Measurements from ENCODE around the gene FBXO40. TPM values are rescaled to one million over a fixed set of nuclear protein-coding genes. Genes with fewer than 3 reads are reported as not detected.

Gene FBXO40
- total RNA-seq, 6 experiments from 2014 or later, result not detected

- Mint-ChIP-seq H3K36me3 (ENCODE audit: low read depth) (no peaks in the 10 kb centered on the region), H3K9me3 (no peaks in the 10 kb centered on the region), H3K4me1 (ENCODE audit: low read depth) (no peaks in the 10 kb centered on the region), H3K27ac (no peak overlapping the region), H3K27me3 (ENCODE audit: insufficient read depth) (peaks cover 21% of the 10 kb centered on the region), H3K4me3 (no peak overlapping the region)
- no peak for DNase-seq
- TF ChIP-seq CTCF (IDR thresholded peaks at IDR 0.05), result no peak
Measured at GRCh38 chr3:121629601-121630000, 36.4 kb downstream of the FBXO40 start.

- Mint-ChIP-seq H3K9me3 (no peaks in the 10 kb centered on the region), H3K4me3 (no peak overlapping the region), H3K27ac (no peak overlapping the region), H3K4me1 (ENCODE audit: low read depth) (no peaks in the 10 kb centered on the region), H3K27me3 (ENCODE audit: insufficient read depth) (peaks cover 17% of the 10 kb centered on the region), H3K36me3 (ENCODE audit: low read depth) (no peaks in the 10 kb centered on the region)
- no peak for DNase-seq
- TF ChIP-seq CTCF (IDR thresholded peaks at IDR 0.05), result no peak
Measured at GRCh38 chr3:121630355-121630754, 37.2 kb downstream of the FBXO40 start.

GRCh38 chr3:121637922-121638321 is 44.7 kb downstream of the FBXO40 start:
- no peaks in the 10 kb centered on the region for H3K36me3 Mint-ChIP-seq (ENCODE audit: low read depth)
- no peak overlapping the region for H3K4me3 Mint-ChIP-seq

GRCh38 chr3:121641127-121641526 is 47.9 kb downstream of the FBXO40 start:
- no peaks in the 10 kb centered on the region for H3K4me1 Mint-ChIP-seq (ENCODE audit: low read depth)
- no peak for TF ChIP-seq CTCF (IDR thresholded peaks at IDR 0.05)
- no peaks in the 10 kb centered on the region for H3K36me3 Mint-ChIP-seq (ENCODE audit: low read depth)
- H3K9me3 Mint-ChIP-seq, result no peaks in the 10 kb centered on the region
- no peak for DNase-seq
- no peak overlapping the region for H3K27ac Mint-ChIP-seq
- H3K4me3 Mint-ChIP-seq, result no peak overlapping the region
- H3K27me3 Mint-ChIP-seq (ENCODE audit: insufficient read depth), result peaks cover 5% of the 10 kb centered on the region

More at GRCh38 chr3:121637922-121638321, 44.7 kb downstream of the FBXO40 start:
- no peaks in the 10 kb centered on the region for H3K9me3 Mint-ChIP-seq
- TF ChIP-seq CTCF (IDR thresholded peaks at IDR 0.05), result no peak
- no peaks in the 10 kb centered on the region for H3K4me1 Mint-ChIP-seq (ENCODE audit: low read depth)
- no peak overlapping the region for H3K27ac Mint-ChIP-seq
- H3K27me3 Mint-ChIP-seq (ENCODE audit: insufficient read depth), result peaks cover 5% of the 10 kb centered on the region
- DNase-seq, result no peak

- Mint-ChIP-seq H3K27me3 (ENCODE audit: insufficient read depth) (no peaks in the 10 kb centered on the region; the same call in 1 of the 2 replicates), H3K4me3 (no peak overlapping the region), H3K27ac (no peak overlapping the region), H3K36me3 (ENCODE audit: low read depth) (no peaks in the 10 kb centered on the region), H3K9me3 (no peaks in the 10 kb centered on the region), H3K4me1 (ENCODE audit: low read depth) (no peaks in the 10 kb centered on the region)
- no peak for DNase-seq
- TF ChIP-seq CTCF (IDR thresholded peaks at IDR 0.05), result no peak
Measured at GRCh38 chr3:121642601-121643314, 49.6 kb downstream of the FBXO40 start.
